B cell (primary cell): ENCODE data around the gene PRRX1.

Source experiments
- CTCF ChIP-seq: fragments of 200-600 bp; IDR thresholded peaks from one replicate; pipeline ENCODE4 v1.8.0; 2022; ENCODE audit warnings: antibody characterized with exemption, mild to moderate bottlenecking
- EZH2 ChIP-seq: IDR thresholded peaks from 2 replicates; pipeline ENCODE4 v1.6.1; 2012; ENCODE audit warnings: borderline replicate concordance, low read depth, mild to moderate bottlenecking, moderate library complexity, low read length; ENCODE audit not compliant: insufficient read depth, poor library complexity, severe bottlenecking

- TF ChIP-seq CTCF (no peak), EZH2 (no peak)
Measured at GRCh38 chr1:170678027-170678600, 14.2 kb downstream of the PRRX1 start.
